GM12878 (cell line): ENCODE measurements around the gene TLL2. TPM values are rescaled to one million over a fixed set of nuclear protein-coding genes. Genes with fewer than 3 reads are reported as not detected.

Experiments used
- E2F4 ChIP-seq: IDR thresholded peaks from 2 replicates; pipeline ENCODE4 v1.6.1; 2012; ENCODE audit warnings: low read depth, low read length, improper control_type of control experiment
- HCFC1 ChIP-seq: fragments of 150-350 bp; IDR thresholded peaks from 2 replicates; pipeline ENCODE4 v1.6.1; 2014; ENCODE audit warnings: low read length
- HSF1 ChIP-seq: fragments of 150-350 bp; IDR thresholded peaks from 2 replicates; pipeline ENCODE4 v1.6.1; 2014; ENCODE audit warnings: mild to moderate bottlenecking, low read depth, low read length
- MAX ChIP-seq: IDR thresholded peaks from 2 replicates; pipeline ENCODE4 v1.6.1; 2012; ENCODE audit warnings: low read depth, low read length, improper control_type of control experiment
- MTA3 ChIP-seq: IDR thresholded peaks from 2 replicates; pipeline ENCODE4 v1.6.1; 2012; ENCODE audit warnings: low read length, inconsistent platforms, borderline replicate concordance
- NKRF ChIP-seq: fragments of 450-650 bp; conservative IDR thresholded peaks from 2 replicates; pipeline ENCODE4 v1.6.1; 2017; ENCODE audit warnings: mild to moderate bottlenecking, moderate library complexity
- NRF1 ChIP-seq: conservative IDR thresholded peaks from 2 replicates; pipeline ENCODE4 v1.6.1; 2011; ENCODE audit warnings: mild to moderate bottlenecking, low read depth, low read length, improper control_type of control experiment
- PML ChIP-seq: IDR thresholded peaks from 2 replicates; pipeline ENCODE4 v1.6.1; 2012; ENCODE audit warnings: low read length, inconsistent platforms
- POLR2AphosphoS5 ChIP-seq: IDR thresholded peaks from 2 replicates; pipeline ENCODE4 v1.6.1; 2011; ENCODE audit warnings: mild to moderate bottlenecking, low read length, inconsistent platforms
- SIX5 ChIP-seq: IDR thresholded peaks from 2 replicates; pipeline ENCODE4 v1.6.1; 2011; ENCODE audit warnings: mild to moderate bottlenecking, low read depth, low read length, moderate library complexity; ENCODE audit not compliant: severe bottlenecking
- SKIL ChIP-seq: fragments of 450-650 bp; IDR thresholded peaks from 2 replicates; pipeline ENCODE4 v1.6.1; 2017; ENCODE audit warnings: mild to moderate bottlenecking, low read depth, inconsistent platforms; ENCODE audit not compliant: poor library complexity, severe bottlenecking
- ZBTB40 ChIP-seq: fragments of 450-650 bp; IDR thresholded peaks from 2 replicates; pipeline ENCODE4 v1.6.1; 2016; ENCODE audit warnings: mild to moderate bottlenecking, moderate library complexity, borderline replicate concordance
- ZNF217 ChIP-seq: fragments of 450-650 bp; IDR thresholded peaks from 2 replicates; pipeline ENCODE4 v1.6.1; 2017; ENCODE audit warnings: antibody characterized with exemption, mild to moderate bottlenecking
- ZNF687 ChIP-seq: fragments of 450-650 bp; IDR thresholded peaks from 2 replicates; pipeline ENCODE4 v1.6.1; 2017; ENCODE audit warnings: mild to moderate bottlenecking, moderate library complexity
- polyA plus RNA-seq, 11 experiments: library from polyadenylated mRNA; depleted of rRNA in 4 of 11; unstranded in 6 of 11; stranded (reverse) in 5 of 11; fragments of >200 nt; fragmentation: Nextera tagmentation in 4 of 11; fragmentation: Illumina TruSeq in 1 of 11; extraction: Ambion mirVana in 4 of 11; extraction: Trizol in 1 of 11; gene quantifications; 1 replicate in 1 of 11; 2 replicates in 10 of 11; pipeline versions ENCODE4 v1.2.1 to v1.2.3, GENCODE V29; 2011 to 2016; ENCODE audit warnings: inconsistent platforms in 2 of 11, missing spikeins in 2 of 11, low read depth in 1 of 11
- total RNA-seq, 4 experiments: library from RNA; depleted of rRNA in 3 of 4; stranded (reverse); fragments of >200 nt in 3 of 4; fragmentation: Illumina TruSeq in 1 of 4; extraction: Trizol in 1 of 4; gene quantifications; 2 replicates each; pipeline versions ENCODE4 v1.2.1 to v1.2.3, GENCODE V29; 2013 to 2021

TLL2 gene
- total and polyA plus RNA-seq, 10 of the 15 experiments (the other 5 are each of a cell fraction or from before 2014, with no cell fraction given) = 0.02 to 2.1 (median 0.52) TPM

- TF ChIP-seq ZBTB40 = no peak
- no peak for TF ChIP-seq SKIL
- TF ChIP-seq E2F4 = no peak
- TF ChIP-seq NKRF = no peak
- no peak for TF ChIP-seq ZNF217
- no peak for TF ChIP-seq POLR2AphosphoS5
- TF ChIP-seq NRF1 = no peak
- no peak for TF ChIP-seq SIX5
- TF ChIP-seq HCFC1 = no peak
- TF ChIP-seq PML = no peak
- no peak for TF ChIP-seq HSF1
- TF ChIP-seq MTA3 = no peak
- no peak for TF ChIP-seq MAX
- TF ChIP-seq ZNF687 = no peak
Measured at GRCh38 chr10:96418582-96418981, 95.1 kb downstream of the TLL2 start (continued).
